Keratinocyte (primary cell): ENCODE data around the gene SLC7A1. TPM values are rescaled to one million over a fixed set of nuclear protein-coding genes. Genes with fewer than 3 reads are reported as not detected.

Experiments
- DNase-seq: peaks from one replicate; pipeline ENCODE4 v3.0.0-alpha.2; 2011; ENCODE audit warnings: low read depth, missing footprints, low spot score
- FAIRE-seq: peaks from 2 replicates; lab custom pipeline; 2011; peaks lifted over from hg19 to GRCh38; lab: Jason Lieb, UNC
- H2AFZ ChIP-seq: 2 replicates; pipeline ENCODE4 v1.6.0; 2012; ENCODE audit warnings: low read length, control low read depth, inconsistent platforms; ENCODE audit not compliant: control insufficient read depth
- H3K27ac ChIP-seq: 2 replicates; pipeline ENCODE4 v1.5.1; 2011; ENCODE audit warnings: low read length; ENCODE audit not compliant: control insufficient read depth, insufficient read depth
- H3K27me3 ChIP-seq: 3 replicates; pipeline ENCODE4 v1.6.0; 2011; ENCODE audit warnings: low read length; ENCODE audit not compliant: control insufficient read depth, insufficient read depth; ENCODE audit errors: extremely low read depth
- H3K36me3 ChIP-seq, 2 experiments: 2 replicates in 1 of 2; 3 replicates in 1 of 2; pipeline ENCODE4 v1.5.1; 2011; ENCODE audit warnings: low read length in 2 of 2, mild to moderate bottlenecking in 1 of 2; ENCODE audit not compliant: control insufficient read depth in 2 of 2, insufficient read depth in 2 of 2; ENCODE audit errors: extremely low read depth in 1 of 2
- H3K4me1 ChIP-seq: 3 replicates; pipeline ENCODE4 v1.5.1; 2011; ENCODE audit warnings: low read length; ENCODE audit not compliant: control insufficient read depth, insufficient read depth; ENCODE audit errors: extremely low read depth
- H3K4me2 ChIP-seq: 3 replicates; pipeline ENCODE4 v1.6.0; 2011; ENCODE audit warnings: low read depth, low read length; ENCODE audit not compliant: control insufficient read depth, insufficient read depth; ENCODE audit errors: extremely low read depth
- H3K4me3 ChIP-seq, 3 experiments: fragments of 200-600 bp in 1 of 3; sonication (generic) in 1 of 3; 2 replicates in 2 of 3; 3 replicates in 1 of 3; pipeline ENCODE4 v1.5.1; 2011 to 2016; ENCODE audit warnings: low read length in 3 of 3, mild to moderate bottlenecking in 3 of 3, control low read depth in 2 of 3, inconsistent platforms in 1 of 3, low read depth in 1 of 3, mixed read lengths in 1 of 3, mixed run types in 1 of 3, moderate library complexity in 1 of 3; ENCODE audit not compliant: control insufficient read depth in 2 of 3, insufficient read depth in 2 of 3; ENCODE audit errors: extremely low read depth in 1 of 3
- H3K79me2 ChIP-seq: 2 replicates; pipeline ENCODE4 v1.6.0; 2012; ENCODE audit warnings: low read length; ENCODE audit not compliant: control insufficient read depth, insufficient read depth
- H3K9ac ChIP-seq: 3 replicates; pipeline ENCODE4 v1.6.0; 2011; ENCODE audit warnings: low read length; ENCODE audit not compliant: control insufficient read depth, insufficient read depth; ENCODE audit errors: extremely low read depth
- H3K9me1 ChIP-seq: 3 replicates; pipeline ENCODE4 v1.6.0; 2011; ENCODE audit warnings: low read length; ENCODE audit not compliant: control insufficient read depth, insufficient read depth; ENCODE audit errors: extremely low read depth
- H3K9me3 ChIP-seq: 2 replicates; pipeline ENCODE4 v1.5.1; 2012; ENCODE audit warnings: low read depth, low read length; ENCODE audit not compliant: control insufficient read depth
- H4K20me1 ChIP-seq: 3 replicates; pipeline ENCODE4 v1.6.0; 2011; ENCODE audit warnings: low read length; ENCODE audit not compliant: control insufficient read depth, insufficient read depth; ENCODE audit errors: extremely low read depth
- EZH2 ChIP-seq: IDR thresholded peaks from one replicate; pipeline ENCODE4 v1.6.1; 2012; ENCODE audit warnings: inconsistent platforms, mild to moderate bottlenecking, low read length, moderate library complexity
- dilution Hi-C: fragments of 300-500 bp; cut with MboI; formaldehyde crosslinking; loops from one replicate; pipeline ENCODE4 v1.7.0; 2020; ENCODE audit warnings: low sequenced_read_pairs; ENCODE audit not compliant: extremely low pct_ligation_motif_present
- polyA plus RNA-seq, 5 experiments: library from polyadenylated mRNA; depleted of rRNA in 3 of 5; stranded (reverse) in 3 of 5; stranded (forward) in 1 of 5; unstranded in 1 of 5; fragments of >200 nt; gene quantifications; 1 replicate in 1 of 5; 2 replicates in 3 of 5; 3 replicates in 1 of 5; pipeline versions ENCODE4 v1.2.1 to v1.2.3, GENCODE V29; 2011 to 2012; ENCODE audit warnings: missing spikeins in 2 of 5, low read depth in 1 of 5, low replicate concordance in 1 of 5
- TF ChIP-seq, protein P1 (sequence below), 3 experiments: IDR thresholded peaks in 1 of 3; conservative IDR thresholded peaks in 1 of 3; optimal IDR thresholded peaks in 1 of 3; 2 replicates in 2 of 3; 3 replicates in 1 of 3; pipeline versions ENCODE3 to v1.5.1; 2011; ENCODE audit warnings: low read length in 3 of 3, mild to moderate bottlenecking in 3 of 3, moderate library complexity in 2 of 3, control low read depth in 1 of 3, inconsistent platforms in 1 of 3; ENCODE audit not compliant: insufficient read depth in 2 of 3; ENCODE audit errors: extremely low read depth in 1 of 3

The SLC7A1 gene
- polyA plus RNA-seq, 1 donor (not counting 4 experiments of a cell fraction or from before 2014, with no cell fraction given), result 41.5 TPM

DNA sequence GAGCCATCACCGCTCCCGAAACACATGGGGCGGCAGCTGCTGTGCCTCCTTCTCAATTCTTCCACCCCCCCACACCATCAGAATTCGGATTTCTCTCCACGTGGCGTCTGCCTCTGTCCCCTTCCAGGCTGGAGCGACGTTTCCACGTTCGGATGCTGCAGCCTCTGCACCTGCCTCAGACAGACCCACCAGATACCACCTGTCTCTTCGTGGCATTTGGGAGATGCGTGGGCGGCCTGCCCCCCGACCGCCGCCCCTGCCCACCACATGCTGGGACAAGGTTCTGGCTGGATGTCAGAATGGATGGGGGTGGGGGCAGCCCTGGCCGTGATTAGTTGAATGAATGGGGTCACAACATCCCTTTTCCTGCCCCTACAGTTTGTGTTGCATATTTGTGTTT is 90.0 kb downstream of the SLC7A1 start:
- TF ChIP-seq EZH2, result no peak
- Histone ChIP-seq H3K9me3 (no peaks in the 10 kb centered on the region), H3K79me2 (no peaks in the 10 kb centered on the region), H3K4me3 (no peak overlapping the region), H4K20me1 (no peaks in the 10 kb centered on the region), H3K27me3 (peaks cover 15% of the 10 kb centered on the region), H2AFZ (no peak overlapping the region), H3K4me1 (no peaks in the 10 kb centered on the region), H3K9me1 (no peaks in the 10 kb centered on the region), H3K27ac (no peak overlapping the region), H3K9ac (no peak overlapping the region), H3K36me3 (peaks cover 4 to 12% of the 10 kb centered on the region in 2 experiments), H3K4me2 (no peak overlapping the region)
- no peak for DNase-seq
- dilution Hi-C loops, result no loop called here
- FAIRE-seq, result no peak

DNA sequence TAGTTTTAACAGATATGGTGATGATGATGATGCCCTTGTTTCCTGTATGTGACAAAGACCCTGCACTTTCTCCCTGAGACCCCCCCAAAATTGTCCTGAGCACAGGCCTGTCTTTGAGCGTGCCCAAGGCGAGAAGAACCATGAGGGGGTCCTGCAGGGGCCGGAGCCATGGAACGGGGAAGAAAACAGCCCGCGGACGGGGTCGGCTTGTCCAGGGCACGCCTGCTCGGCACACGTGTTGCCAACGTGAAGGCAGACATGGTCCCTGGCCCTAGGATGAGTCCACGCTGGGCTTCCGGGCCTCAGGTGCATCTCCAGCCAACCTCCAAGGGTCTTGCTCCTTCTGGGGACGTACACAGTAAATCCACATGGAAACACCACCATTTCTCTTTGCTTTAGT is 90.8 kb downstream of the SLC7A1 start:
- Histone ChIP-seq H3K4me1 (no peaks in the 10 kb centered on the region), H3K4me3 (no peak overlapping the region), H3K27me3 (peaks cover 15% of the 10 kb centered on the region), H3K9me1 (no peaks in the 10 kb centered on the region), H3K27ac (no peak overlapping the region), H2AFZ (no peak overlapping the region), H3K9ac (no peak overlapping the region), H3K36me3 (peaks cover 4 to 8% of the 10 kb centered on the region in 2 experiments), H3K9me3 (no peaks in the 10 kb centered on the region), H3K4me2 (no peak overlapping the region), H3K79me2 (no peaks in the 10 kb centered on the region), H4K20me1 (no peaks in the 10 kb centered on the region)
- dilution Hi-C loops, result no loop called here
- no peak for TF ChIP-seq EZH2
- TF ChIP-seq, protein P1, sequence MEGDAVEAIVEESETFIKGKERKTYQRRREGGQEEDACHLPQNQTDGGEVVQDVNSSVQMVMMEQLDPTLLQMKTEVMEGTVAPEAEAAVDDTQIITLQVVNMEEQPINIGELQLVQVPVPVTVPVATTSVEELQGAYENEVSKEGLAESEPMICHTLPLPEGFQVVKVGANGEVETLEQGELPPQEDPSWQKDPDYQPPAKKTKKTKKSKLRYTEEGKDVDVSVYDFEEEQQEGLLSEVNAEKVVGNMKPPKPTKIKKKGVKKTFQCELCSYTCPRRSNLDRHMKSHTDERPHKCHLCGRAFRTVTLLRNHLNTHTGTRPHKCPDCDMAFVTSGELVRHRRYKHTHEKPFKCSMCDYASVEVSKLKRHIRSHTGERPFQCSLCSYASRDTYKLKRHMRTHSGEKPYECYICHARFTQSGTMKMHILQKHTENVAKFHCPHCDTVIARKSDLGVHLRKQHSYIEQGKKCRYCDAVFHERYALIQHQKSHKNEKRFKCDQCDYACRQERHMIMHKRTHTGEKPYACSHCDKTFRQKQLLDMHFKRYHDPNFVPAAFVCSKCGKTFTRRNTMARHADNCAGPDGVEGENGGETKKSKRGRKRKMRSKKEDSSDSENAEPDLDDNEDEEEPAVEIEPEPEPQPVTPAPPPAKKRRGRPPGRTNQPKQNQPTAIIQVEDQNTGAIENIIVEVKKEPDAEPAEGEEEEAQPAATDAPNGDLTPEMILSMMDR (optimal IDR thresholded peaks at IDR 0.05 in 1 of 3, IDR thresholded peaks at IDR 0.05 in 1 of 3, conservative IDR thresholded peaks at IDR 0.05 in 1 of 3; ENCODE audit: extremely low read depth in 1 of 3, insufficient read depth in 2 of 3, low read length in 3 of 3), result no peak
- FAIRE-seq (no peak), DNase-seq (no peak)
